Measurements from ENCODE around the gene RAB1B.
"Not testable (repeated sequence)": the region's sequence is repeated elsewhere in the genome, so short reads cannot be mapped to it uniquely, and the experiment has no call there.

The RAB1B gene

DNA sequence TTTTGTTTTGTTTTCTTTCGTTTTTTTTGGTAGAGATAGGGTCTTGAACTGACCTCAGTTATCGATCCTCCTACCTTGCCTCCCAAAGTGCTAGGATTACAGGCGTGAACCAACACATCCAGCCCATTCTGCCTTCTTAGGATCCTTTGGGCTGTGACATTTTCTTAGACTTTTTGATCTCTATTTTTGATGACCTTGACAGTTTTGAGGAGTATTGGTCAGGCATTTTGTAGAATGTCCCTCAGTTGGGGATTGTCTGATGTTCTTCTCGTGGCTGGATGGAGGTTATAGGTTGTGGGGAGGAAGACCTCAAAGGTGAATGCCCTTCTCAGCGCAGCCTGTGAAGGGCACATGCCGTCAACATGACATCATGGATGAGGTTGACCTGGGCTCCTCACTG lies 19.5 kb upstream of the RAB1B start:
- Histone ChIP-seq H3K9me3 (ENCODE audit: control insufficient read depth, insufficient read depth, low read length) (no peaks in the 10 kb centered on the region), H3K4me1 (ENCODE audit: insufficient read depth, low read length) (no peaks in the 10 kb centered on the region), H3K9ac (ENCODE audit: low read depth, low read length) (no peak overlapping the region), H3K36me3 (ENCODE audit: insufficient read depth, low read length) (no peaks in the 10 kb centered on the region)

DNA sequence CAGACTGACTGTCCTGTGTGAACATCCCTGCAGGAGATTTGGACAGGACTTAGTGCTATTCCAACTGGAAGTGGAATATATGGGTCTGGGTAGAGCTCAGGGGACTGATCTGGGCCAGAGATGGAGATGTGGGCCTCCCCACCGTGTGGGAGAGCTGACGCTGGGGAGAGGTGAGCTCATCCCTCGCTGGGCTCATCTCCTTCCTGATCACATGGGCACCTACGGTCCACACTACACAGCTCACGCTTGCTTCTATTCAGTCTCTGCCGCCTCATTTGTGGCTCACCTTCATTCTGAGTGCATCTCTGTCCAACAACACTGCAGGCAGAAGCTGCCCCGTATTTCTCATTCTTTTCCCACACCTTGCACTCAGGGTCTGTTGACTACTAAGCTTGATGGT lies 16.6 kb upstream of the RAB1B start:
- no peak overlapping the region for H3K9ac ChIP-seq (ENCODE audit: low read depth, low read length)
- no peaks in the 10 kb centered on the region for H3K36me3 ChIP-seq (ENCODE audit: insufficient read depth, low read length)
- H3K4me1 ChIP-seq (ENCODE audit: insufficient read depth, low read length): peaks cover 4% of the 10 kb centered on the region
- no peaks in the 10 kb centered on the region for H3K9me3 ChIP-seq (ENCODE audit: control insufficient read depth, insufficient read depth, low read length)

DNA sequence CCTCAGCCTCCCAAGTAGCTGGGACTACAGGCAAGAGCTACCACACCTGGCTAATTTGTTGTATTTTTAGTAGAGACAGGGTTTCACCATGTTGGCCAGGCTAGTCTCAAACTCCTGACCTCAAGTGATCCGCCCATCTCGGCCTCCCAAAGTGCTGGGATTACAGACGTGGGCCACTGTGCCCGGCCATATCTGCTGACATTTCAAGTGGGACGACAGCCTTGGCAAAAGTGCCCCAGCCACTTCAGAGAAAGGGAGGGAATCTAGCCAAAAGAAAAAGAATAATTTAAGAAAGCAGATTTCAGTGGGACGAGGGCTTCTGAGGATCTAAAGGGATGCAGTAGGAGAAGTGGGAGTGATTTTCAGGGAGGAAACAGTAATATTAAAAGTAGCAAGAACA lies 15.4 kb upstream of the RAB1B start:
- H3K9me3 ChIP-seq (ENCODE audit: control insufficient read depth, insufficient read depth, low read length); H3K36me3 ChIP-seq (ENCODE audit: insufficient read depth, low read length); H3K4me1 ChIP-seq (ENCODE audit: insufficient read depth, low read length); H3K9ac ChIP-seq (ENCODE audit: low read depth, low read length): not testable (repeated sequence)

DNA sequence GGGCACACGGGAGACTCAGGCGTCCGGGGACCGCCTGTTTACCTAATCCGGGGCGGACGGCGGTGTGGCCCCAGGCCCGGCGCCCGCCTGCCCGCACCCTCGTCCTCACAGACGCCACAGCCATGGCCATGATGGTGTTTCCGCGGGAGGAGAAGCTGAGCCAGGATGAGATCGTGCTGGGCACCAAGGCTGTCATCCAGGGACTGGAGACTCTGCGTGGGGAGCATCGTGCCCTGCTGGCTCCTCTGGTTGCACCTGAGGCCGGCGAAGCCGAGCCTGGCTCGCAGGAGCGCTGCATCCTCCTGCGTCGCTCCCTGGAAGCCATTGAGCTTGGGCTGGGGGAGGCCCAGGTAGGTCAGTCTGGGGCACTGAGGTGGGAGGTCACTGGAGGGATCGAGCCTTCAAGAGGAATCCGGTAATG lies 10.0 kb upstream of the RAB1B start:
- no peaks in the 10 kb centered on the region for H3K36me3 ChIP-seq (ENCODE audit: insufficient read depth, low read length)
- peaks cover 7% of the 10 kb centered on the region for H3K4me1 ChIP-seq (ENCODE audit: insufficient read depth, low read length)
- peak overlapping the region; percentile 81 for H3K9ac ChIP-seq (ENCODE audit: low read depth, low read length)
- no peaks in the 10 kb centered on the region for H3K9me3 ChIP-seq (ENCODE audit: control insufficient read depth, insufficient read depth, low read length)

DNA sequence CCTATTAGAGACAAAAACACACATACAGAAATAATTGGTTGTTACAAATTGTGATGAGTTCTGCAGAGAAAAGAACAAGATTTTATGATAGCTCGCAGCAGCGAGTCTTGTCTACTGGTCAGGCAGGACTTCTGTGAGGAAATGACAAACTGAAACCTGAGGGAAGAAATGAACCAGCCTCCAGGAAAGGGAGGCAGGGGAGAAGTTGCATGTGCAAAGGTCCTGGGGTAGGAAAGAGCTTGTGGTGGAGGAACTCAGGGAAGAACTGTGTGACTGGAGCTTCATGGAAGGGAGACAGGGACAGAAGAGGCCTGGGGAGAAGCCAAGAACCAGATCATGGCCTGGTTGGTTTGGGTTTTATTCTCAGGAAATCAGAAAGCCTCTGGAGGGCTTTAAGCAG lies 9.2 kb upstream of the RAB1B start:
- peaks cover 7% of the 10 kb centered on the region for H3K4me1 ChIP-seq (ENCODE audit: insufficient read depth, low read length)
- H3K9me3 ChIP-seq (ENCODE audit: control insufficient read depth, insufficient read depth, low read length): no peaks in the 10 kb centered on the region
- no peak overlapping the region for H3K9ac ChIP-seq (ENCODE audit: low read depth, low read length)
- H3K36me3 ChIP-seq (ENCODE audit: insufficient read depth, low read length): no peaks in the 10 kb centered on the region

DNA sequence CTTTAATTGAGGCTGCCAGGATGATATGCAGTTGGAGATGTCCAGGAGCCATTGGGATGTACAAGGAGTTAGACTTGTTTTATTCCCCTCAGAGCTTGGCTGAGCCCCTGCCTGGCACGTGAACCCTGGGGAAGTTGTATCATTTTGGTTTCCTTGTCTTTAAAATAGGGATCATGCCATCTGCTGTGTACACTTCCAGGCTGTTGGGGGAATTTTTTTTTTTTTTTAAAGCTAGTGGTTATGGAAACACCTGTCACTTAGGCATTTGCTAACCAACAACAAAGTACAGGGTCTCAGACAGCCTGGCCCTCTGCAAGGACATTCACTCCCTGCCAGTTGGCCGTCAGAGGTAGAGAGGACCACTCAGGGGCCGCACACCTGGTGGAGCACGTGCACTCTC lies 8.5 kb upstream of the RAB1B start:
- Histone ChIP-seq H3K9ac (ENCODE audit: low read depth, low read length) (no peak overlapping the region), H3K9me3 (ENCODE audit: control insufficient read depth, insufficient read depth, low read length) (no peaks in the 10 kb centered on the region), H3K36me3 (ENCODE audit: insufficient read depth, low read length) (no peaks in the 10 kb centered on the region), H3K4me1 (ENCODE audit: insufficient read depth, low read length) (peaks cover 7% of the 10 kb centered on the region)

DNA sequence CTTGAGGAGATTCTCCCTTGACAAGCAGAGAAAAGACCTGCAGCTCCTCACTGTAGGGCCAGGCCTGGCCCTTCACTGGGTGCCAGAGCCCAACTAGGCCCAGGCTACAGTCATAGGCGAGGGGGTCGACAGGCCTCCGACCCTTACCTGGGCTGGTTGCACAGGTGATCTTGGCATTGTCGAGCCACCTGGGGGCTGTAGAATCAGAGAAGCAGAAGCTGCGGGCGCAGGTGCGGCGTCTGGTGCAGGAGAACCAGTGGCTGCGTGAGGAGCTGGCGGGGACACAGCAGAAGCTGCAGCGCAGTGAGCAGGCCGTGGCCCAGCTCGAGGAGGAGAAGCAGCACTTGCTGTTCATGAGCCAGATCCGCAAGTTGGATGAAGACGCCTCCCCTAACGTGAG lies 6.9 kb upstream of the RAB1B start:
- Histone ChIP-seq H3K9me3 (ENCODE audit: control insufficient read depth, insufficient read depth, low read length) (no peaks in the 10 kb centered on the region), H3K36me3 (ENCODE audit: insufficient read depth, low read length) (no peaks in the 10 kb centered on the region), H3K4me1 (ENCODE audit: insufficient read depth, low read length) (peaks cover 5% of the 10 kb centered on the region), H3K9ac (ENCODE audit: low read depth, low read length) (no peak overlapping the region)

DNA sequence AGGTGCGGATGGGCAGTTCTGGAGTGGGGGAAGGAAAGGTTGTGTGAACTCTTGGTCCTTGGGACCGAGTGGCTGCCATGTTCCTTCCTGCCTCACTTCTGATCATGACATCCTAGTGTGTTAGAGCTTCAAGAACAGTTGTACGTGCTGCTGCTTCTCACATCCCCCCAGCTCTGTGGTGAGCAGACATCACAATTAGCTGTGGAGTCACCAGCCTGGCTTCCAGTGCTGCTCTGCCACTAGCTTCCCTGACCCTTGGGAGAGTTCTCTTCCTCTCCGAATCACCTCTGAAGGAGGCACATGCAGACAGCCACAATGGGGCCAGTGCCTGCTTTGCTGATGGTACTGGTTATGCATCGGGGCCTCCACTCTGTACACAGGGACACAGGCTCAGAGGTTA lies 6.2 kb upstream of the RAB1B start:
- Histone ChIP-seq H3K9me3 (ENCODE audit: control insufficient read depth, insufficient read depth, low read length) (no peaks in the 10 kb centered on the region), H3K36me3 (ENCODE audit: insufficient read depth, low read length) (no peaks in the 10 kb centered on the region), H3K9ac (ENCODE audit: low read depth, low read length) (no peak overlapping the region), H3K4me1 (ENCODE audit: insufficient read depth, low read length) (peaks cover 3% of the 10 kb centered on the region; the same call in 1 of the 2 replicates)

DNA sequence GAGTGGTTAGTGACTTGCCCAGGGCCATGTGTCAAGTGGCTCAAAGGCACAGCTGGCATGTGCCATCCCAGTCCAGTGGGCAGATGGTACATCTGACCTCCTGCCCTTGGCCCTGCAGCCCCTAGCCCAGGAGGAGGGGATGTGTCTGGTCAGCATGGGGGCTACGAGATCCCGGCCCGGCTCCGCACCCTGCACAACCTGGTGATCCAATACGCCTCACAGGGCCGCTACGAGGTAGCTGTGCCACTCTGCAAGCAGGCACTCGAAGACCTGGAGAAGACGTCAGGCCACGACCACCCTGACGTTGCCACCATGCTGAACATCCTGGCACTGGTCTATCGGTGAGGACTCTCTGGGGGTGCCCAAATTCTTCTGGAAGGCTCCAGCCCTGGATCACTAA lies 5.7 kb upstream of the RAB1B start:
- H3K4me1 ChIP-seq (ENCODE audit: insufficient read depth, low read length): peaks cover 3% of the 10 kb centered on the region; the same call in 1 of the 2 replicates
- H3K9ac ChIP-seq (ENCODE audit: low read depth, low read length): no peak overlapping the region
- no peaks in the 10 kb centered on the region for H3K9me3 ChIP-seq (ENCODE audit: control insufficient read depth, insufficient read depth, low read length)
- H3K36me3 ChIP-seq (ENCODE audit: insufficient read depth, low read length): no peaks in the 10 kb centered on the region

DNA sequence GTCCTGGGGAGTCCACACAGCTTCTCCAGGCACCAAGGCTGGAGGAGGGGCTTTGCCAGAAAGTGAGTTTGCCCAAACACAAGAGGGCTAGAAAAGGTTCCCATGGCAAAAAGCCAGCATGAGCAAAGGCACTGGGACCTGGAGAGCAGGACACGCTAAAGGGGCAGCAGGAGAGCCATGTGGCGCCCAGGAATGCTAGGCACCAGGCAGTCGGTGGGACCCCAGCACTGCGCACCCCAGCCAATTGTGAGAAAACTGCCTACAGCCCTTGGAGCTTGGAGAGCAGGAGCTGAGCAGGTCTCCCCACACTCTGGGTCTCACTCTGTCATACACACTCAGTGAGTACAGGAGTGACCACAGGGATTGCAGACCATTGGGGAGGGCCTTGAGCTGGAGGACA lies 5.2 kb upstream of the RAB1B start:
- Histone ChIP-seq H3K36me3 (ENCODE audit: insufficient read depth, low read length) (no peaks in the 10 kb centered on the region), H3K4me1 (ENCODE audit: insufficient read depth, low read length) (peaks cover 3% of the 10 kb centered on the region; the same call in 1 of the 2 replicates), H3K9me3 (ENCODE audit: control insufficient read depth, insufficient read depth, low read length) (no peaks in the 10 kb centered on the region), H3K9ac (ENCODE audit: low read depth, low read length) (no peak overlapping the region)

DNA sequence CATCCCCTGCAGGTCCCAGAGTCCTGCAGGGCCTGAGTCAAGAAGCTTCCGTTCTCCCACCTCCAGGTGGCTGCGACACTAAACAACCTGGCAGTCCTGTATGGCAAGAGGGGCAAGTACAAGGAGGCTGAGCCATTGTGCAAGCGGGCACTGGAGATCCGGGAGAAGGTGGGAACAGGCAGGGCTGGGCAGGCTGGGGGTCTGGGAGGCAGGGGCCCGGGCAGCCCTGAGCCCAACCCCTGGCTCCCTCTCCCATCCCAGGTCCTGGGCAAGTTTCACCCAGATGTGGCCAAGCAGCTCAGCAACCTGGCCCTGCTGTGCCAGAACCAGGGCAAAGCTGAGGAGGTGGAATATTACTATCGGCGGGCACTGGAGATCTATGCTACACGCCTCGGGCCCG lies 4.7 kb upstream of the RAB1B start:
- H3K36me3 ChIP-seq (ENCODE audit: insufficient read depth, low read length): no peaks in the 10 kb centered on the region
- no peak overlapping the region for H3K9ac ChIP-seq (ENCODE audit: low read depth, low read length)
- no peaks in the 10 kb centered on the region; the same call in 1 of the 2 replicates for H3K4me1 ChIP-seq (ENCODE audit: insufficient read depth, low read length)
- no peaks in the 10 kb centered on the region for H3K9me3 ChIP-seq (ENCODE audit: control insufficient read depth, insufficient read depth, low read length)

DNA sequence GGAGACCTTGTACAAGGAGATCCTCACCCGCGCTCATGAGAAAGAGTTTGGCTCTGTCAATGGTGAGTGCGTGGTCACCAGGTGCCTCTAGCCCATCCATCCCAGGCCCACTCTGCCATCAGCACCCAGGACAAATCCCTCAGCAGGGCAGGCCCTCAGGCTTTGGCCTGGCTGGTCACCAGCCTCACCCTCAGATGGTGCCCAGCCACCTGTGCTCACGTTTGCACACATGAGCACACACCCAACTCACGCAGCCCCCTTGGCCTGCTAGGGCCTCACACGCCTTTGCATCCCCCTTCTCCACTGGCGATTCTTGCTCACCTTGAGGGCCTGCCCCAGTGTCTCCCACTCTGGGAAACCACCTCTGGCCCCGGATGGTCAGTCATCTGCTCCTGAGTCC lies 4.1 kb upstream of the RAB1B start:
- Histone ChIP-seq H3K36me3 (ENCODE audit: insufficient read depth, low read length) (no peaks in the 10 kb centered on the region), H3K4me1 (ENCODE audit: insufficient read depth, low read length) (no peaks in the 10 kb centered on the region), H3K9me3 (ENCODE audit: control insufficient read depth, insufficient read depth, low read length) (no peaks in the 10 kb centered on the region), H3K9ac (ENCODE audit: low read depth, low read length) (no peak overlapping the region)

DNA sequence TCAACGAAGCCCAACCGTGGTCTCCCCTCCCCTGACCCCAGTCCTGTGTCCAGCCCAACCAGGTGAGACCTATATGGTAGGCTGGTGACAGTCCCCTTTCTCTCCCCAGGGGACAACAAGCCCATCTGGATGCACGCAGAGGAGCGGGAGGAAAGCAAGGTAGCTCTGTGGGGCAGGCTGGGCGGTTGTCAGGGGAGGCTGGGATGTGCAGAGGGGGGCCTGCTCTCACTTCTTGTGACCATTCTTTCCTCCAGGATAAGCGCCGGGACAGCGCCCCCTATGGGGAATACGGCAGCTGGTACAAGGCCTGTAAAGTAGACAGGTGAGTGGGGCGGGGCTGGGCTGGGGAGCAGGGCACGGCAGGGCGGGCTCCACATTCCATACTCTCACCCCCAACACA lies 3.5 kb upstream of the RAB1B start:
- Histone ChIP-seq H3K9ac (ENCODE audit: low read depth, low read length) (no peak overlapping the region), H3K9me3 (ENCODE audit: control insufficient read depth, insufficient read depth, low read length) (no peaks in the 10 kb centered on the region), H3K4me1 (ENCODE audit: insufficient read depth, low read length) (no peaks in the 10 kb centered on the region), H3K36me3 (ENCODE audit: insufficient read depth, low read length) (no peaks in the 10 kb centered on the region)

DNA sequence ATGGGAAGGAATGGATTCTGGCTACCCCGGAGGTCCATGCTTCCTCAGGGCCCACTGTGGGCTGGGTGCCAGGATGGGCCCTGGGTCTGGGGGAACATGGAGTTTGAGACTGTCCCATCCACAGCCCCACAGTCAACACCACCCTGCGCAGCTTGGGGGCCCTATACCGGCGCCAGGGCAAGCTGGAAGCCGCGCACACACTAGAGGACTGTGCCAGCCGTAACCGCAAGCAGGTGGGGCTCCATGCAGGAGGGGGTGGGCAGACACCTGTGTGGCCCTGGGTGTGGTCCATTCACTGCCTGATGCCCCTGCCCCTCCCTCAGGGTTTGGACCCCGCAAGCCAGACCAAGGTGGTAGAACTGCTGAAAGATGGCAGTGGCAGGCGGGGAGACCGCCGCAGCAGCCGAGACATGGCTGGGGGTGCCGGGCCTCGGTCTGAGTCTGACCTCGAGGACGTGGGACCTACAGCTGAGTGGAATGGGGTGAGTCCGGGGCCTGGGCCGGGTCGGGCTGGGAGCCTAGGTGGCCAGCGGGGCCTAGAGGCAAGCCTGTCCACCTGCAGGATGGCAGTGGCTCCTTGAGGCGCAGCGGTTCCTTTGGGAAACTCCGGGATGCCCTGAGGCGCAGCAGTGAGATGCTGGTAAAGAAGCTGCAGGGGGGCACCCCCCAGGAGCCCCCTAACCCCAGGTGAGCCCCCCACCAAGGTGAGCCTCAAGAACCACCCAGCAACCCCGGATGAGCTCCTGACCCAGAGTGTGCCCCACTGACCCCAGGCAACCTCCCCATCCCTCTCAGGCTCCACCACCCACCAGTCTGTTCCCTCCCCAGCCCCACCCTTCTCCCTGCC lies 2.7 kb upstream of the RAB1B start:
- Histone ChIP-seq H3K36me3 (ENCODE audit: insufficient read depth, low read length) (no peaks in the 10 kb centered on the region), H3K9ac (ENCODE audit: low read depth, low read length) (no peak overlapping the region), H3K9me3 (ENCODE audit: control insufficient read depth, insufficient read depth, low read length) (no peaks in the 10 kb centered on the region), H3K4me1 (ENCODE audit: insufficient read depth, low read length) (no peaks in the 10 kb centered on the region)

DNA sequence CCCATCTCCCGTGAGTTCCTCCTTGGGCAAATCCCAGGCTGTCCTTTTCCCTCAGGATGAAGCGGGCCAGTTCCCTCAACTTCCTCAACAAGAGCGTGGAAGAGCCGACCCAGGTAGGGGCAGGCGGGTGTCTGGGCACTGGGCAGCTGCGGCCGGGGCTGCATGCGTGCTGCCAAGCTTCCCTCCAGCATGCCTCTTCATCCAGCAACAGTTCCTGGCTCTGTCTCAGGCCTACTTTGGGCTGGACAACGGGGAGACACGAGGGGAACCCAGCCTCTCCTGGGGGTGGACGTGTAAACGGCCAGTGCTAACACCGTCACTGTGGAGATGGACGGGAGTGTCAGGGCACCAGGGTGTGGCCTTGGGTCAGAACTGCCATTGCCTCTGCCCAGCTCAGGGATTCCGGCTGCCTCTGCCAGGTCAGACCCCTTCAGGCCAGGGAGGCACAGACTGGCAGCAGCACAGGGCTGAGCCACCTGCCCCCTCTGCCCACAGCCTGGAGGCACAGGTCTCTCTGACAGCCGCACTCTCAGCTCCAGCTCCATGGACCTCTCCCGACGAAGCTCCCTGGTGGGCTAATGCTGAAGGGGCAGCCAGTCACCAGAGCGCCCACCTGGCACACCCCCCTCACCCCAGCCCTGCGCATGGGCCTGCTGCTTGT lies 1.9 kb upstream of the RAB1B start:
- Histone ChIP-seq H3K4me1 (ENCODE audit: insufficient read depth, low read length) (no peaks in the 10 kb centered on the region), H3K9ac (ENCODE audit: low read depth, low read length) (0 out of 2 replicates have a peak overlapping the region, but pooled peaks have one; percentile 63), H3K9me3 (ENCODE audit: control insufficient read depth, insufficient read depth, low read length) (no peaks in the 10 kb centered on the region), H3K36me3 (ENCODE audit: insufficient read depth, low read length) (no peaks in the 10 kb centered on the region)
